ENCODE data around the gene MAPKAPK2. TPM values are rescaled to one million over a fixed set of nuclear protein-coding genes. Genes with fewer than 3 reads are reported as not detected.

MAPKAPK2 gene
- polyA plus RNA-seq, 1 donor (not counting 4 experiments of a cell fraction or from before 2014, with no cell fraction given) = 41.5 TPM

- no peak for FAIRE-seq
- H3K79me2 ChIP-seq (ENCODE audit: control insufficient read depth, insufficient read depth, low read length) = peaks cover 15% of the 10 kb centered on the region
- no peaks in the 10 kb centered on the region for H3K36me3 ChIP-seq (ENCODE audit: control insufficient read depth in 2 of 2, extremely low read depth in 1 of 2, insufficient read depth in 2 of 2, low read length in 2 of 2)
- H3K9ac ChIP-seq (ENCODE audit: control insufficient read depth, extremely low read depth, insufficient read depth, low read length) = peak overlapping the region; percentile 80
- H3K4me1 ChIP-seq (ENCODE audit: control insufficient read depth, extremely low read depth, insufficient read depth, low read length) = peaks cover 33% of the 10 kb centered on the region
- TF ChIP-seq CTCF (optimal IDR thresholded peaks at IDR 0.05 in 1 of 3, IDR thresholded peaks at IDR 0.05 in 1 of 3, conservative IDR thresholded peaks at IDR 0.05 in 1 of 3; ENCODE audit: extremely low read depth in 1 of 3, insufficient read depth in 2 of 3, low read length in 3 of 3) (no peak), EZH2 (IDR thresholded peaks at IDR 0.05; ENCODE audit: low read length) (no peak)
- peak overlapping the region; percentile 98 for H3K27ac ChIP-seq (ENCODE audit: control insufficient read depth, insufficient read depth, low read length)
- H3K9me1 ChIP-seq (ENCODE audit: control insufficient read depth, extremely low read depth, insufficient read depth, low read length) = no peaks in the 10 kb centered on the region
- H3K9me3 ChIP-seq (ENCODE audit: control insufficient read depth, low read depth, low read length) = no peaks in the 10 kb centered on the region
- peak overlapping the region; percentile 88 for H3K4me2 ChIP-seq (ENCODE audit: control insufficient read depth, extremely low read depth, insufficient read depth, low read depth, low read length)
- no peak for DNase-seq (ENCODE audit: low read depth, low spot score)
- dilution Hi-C loops (cut with MboI; ENCODE audit: extremely low pct_ligation_motif_present, low sequenced_read_pairs) = no loop called here
- peak overlapping the region; percentile 72 to 87 (median 76) for H3K4me3 ChIP-seq (ENCODE audit: control insufficient read depth in 2 of 3, extremely low read depth in 1 of 3, insufficient read depth in 2 of 3, low read depth in 1 of 3, low read length in 3 of 3)
- H4K20me1 ChIP-seq (ENCODE audit: control insufficient read depth, extremely low read depth, insufficient read depth, low read length) = no peaks in the 10 kb centered on the region
- no peaks in the 10 kb centered on the region for H3K27me3 ChIP-seq (ENCODE audit: control insufficient read depth, extremely low read depth, insufficient read depth, low read length)
- peak overlapping the region; percentile 73 for H2AFZ ChIP-seq (ENCODE audit: control insufficient read depth, low read length)
Observed at GRCh38 chr1:206635978-206636345, 48.7 kb upstream of the MAPKAPK2 start.

- Histone ChIP-seq H3K36me3 (ENCODE audit: control insufficient read depth in 2 of 2, extremely low read depth in 1 of 2, insufficient read depth in 2 of 2, low read length in 2 of 2) (no peaks in the 10 kb centered on the region), H2AFZ (ENCODE audit: control insufficient read depth, low read length) (no peak overlapping the region), H3K9ac (ENCODE audit: control insufficient read depth, extremely low read depth, insufficient read depth, low read length) (peak overlapping the region; percentile 80), H3K9me1 (ENCODE audit: control insufficient read depth, extremely low read depth, insufficient read depth, low read length) (no peaks in the 10 kb centered on the region), H3K4me1 (ENCODE audit: control insufficient read depth, extremely low read depth, insufficient read depth, low read length) (peaks cover 33% of the 10 kb centered on the region), H3K79me2 (ENCODE audit: control insufficient read depth, insufficient read depth, low read length) (peaks cover 15% of the 10 kb centered on the region), H3K27ac (ENCODE audit: control insufficient read depth, insufficient read depth, low read length) (peak overlapping the region; percentile 98), H3K4me2 (ENCODE audit: control insufficient read depth, extremely low read depth, insufficient read depth, low read depth, low read length) (peak overlapping the region; percentile 88), H3K27me3 (ENCODE audit: control insufficient read depth, extremely low read depth, insufficient read depth, low read length) (no peaks in the 10 kb centered on the region), H4K20me1 (ENCODE audit: control insufficient read depth, extremely low read depth, insufficient read depth, low read length) (no peaks in the 10 kb centered on the region), H3K4me3 (ENCODE audit: control insufficient read depth in 2 of 3, extremely low read depth in 1 of 3, insufficient read depth in 2 of 3, low read depth in 1 of 3, low read length in 3 of 3) (peak overlapping the region; percentile 1 to 76 (median 72)), H3K9me3 (ENCODE audit: control insufficient read depth, low read depth, low read length) (no peaks in the 10 kb centered on the region)
- DNase-seq (ENCODE audit: low read depth, low spot score) (no peak), FAIRE-seq (no peak)
- TF ChIP-seq CTCF (optimal IDR thresholded peaks at IDR 0.05 in 1 of 3, IDR thresholded peaks at IDR 0.05 in 1 of 3, conservative IDR thresholded peaks at IDR 0.05 in 1 of 3; ENCODE audit: extremely low read depth in 1 of 3, insufficient read depth in 2 of 3, low read length in 3 of 3) = no peak
- TF ChIP-seq EZH2 (IDR thresholded peaks at IDR 0.05; ENCODE audit: low read length) = no peak
- dilution Hi-C loops (cut with MboI; ENCODE audit: extremely low pct_ligation_motif_present, low sequenced_read_pairs) = no loop called here
Observed at GRCh38 chr1:206636671-206637070, 48.0 kb upstream of the MAPKAPK2 start.
